ENCODE data around the gene RELL1.

Gene RELL1

GRCh38 chr4:37594099-37594498, 92.1 kb downstream of the RELL1 start:
- no peak for DNase-seq

- no peak for DNase-seq
Observed at GRCh38 chr4:37591349-37591748, 94.8 kb downstream of the RELL1 start.

- no peak for DNase-seq
Observed at GRCh38 chr4:37590016-37590415, 96.2 kb downstream of the RELL1 start.

- no peak for DNase-seq
Observed at GRCh38 chr4:37588150-37588549, 98.0 kb downstream of the RELL1 start.

GRCh38 chr4:37586194-37586593, 100.0 kb downstream of the RELL1 start:
- DNase-seq, result no peak

DNA sequence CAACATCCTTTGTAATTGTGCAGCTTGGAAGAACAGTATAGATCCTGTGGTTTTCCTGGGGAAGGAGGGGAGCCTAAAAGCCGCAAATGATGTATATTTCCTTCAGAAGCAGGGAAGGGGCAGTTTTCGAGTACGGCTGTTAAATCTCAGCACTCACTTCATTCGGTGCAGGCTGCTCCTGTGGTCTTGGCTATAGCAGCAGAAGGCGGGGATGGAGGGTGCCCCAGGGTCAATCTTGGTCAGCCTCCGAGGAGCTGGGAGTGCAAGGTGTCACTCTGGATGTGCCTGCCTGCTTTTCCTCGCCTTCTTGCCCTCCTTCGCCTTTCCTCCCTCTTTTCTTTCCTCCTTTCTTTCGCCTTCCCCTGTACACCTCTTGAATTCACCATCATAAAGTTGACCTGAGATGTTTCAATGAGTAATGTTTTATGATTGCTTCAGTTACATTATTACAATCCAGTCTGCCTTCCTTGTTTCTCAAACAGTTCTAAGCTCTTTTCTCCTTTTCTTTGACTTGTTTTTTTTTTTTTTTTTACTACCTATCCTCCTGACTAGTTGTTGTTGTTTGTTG, 101.6 kb downstream of the RELL1 start:
- no peak for DNase-seq

DNA sequence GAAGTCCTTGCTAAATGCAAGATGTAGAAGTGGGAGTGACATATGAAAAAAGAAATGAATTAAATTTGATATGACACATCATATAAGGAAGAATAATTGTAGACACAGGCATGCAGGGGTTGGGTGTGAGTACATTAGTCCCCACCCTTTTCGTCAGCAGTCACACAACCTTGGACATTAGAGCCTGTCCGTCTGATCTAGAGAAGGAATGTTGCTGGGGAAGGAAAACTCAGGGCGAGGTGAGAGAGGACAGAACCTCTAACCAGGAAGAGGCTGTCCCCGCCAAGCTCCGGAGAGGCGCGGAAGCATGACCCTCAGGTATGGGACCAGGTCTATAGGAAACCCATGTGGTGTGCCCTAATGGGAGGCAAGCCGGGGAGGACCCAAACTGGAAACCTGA, 102.1 kb downstream of the RELL1 start:
- no peak for DNase-seq

DNA sequence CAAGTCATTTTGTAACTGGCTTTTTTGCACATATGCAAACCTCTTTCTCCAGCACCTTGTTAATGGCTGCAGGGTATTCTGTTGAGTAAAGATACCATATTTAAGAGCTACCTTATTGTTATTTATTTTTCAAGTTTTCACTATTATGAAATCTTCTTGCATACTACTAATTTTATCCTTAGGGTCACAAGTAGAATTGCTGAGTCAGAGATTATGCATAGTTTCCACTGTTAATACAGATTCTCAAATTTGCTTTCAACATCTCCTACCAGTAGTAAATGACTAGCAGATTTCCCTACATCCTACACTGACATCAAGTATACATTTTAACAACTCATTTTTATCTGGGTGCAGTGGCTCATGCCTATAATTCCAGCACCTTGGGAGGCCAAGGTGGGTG, 112.6 kb downstream of the RELL1 start:
- DNase-seq, result no peak

DNA sequence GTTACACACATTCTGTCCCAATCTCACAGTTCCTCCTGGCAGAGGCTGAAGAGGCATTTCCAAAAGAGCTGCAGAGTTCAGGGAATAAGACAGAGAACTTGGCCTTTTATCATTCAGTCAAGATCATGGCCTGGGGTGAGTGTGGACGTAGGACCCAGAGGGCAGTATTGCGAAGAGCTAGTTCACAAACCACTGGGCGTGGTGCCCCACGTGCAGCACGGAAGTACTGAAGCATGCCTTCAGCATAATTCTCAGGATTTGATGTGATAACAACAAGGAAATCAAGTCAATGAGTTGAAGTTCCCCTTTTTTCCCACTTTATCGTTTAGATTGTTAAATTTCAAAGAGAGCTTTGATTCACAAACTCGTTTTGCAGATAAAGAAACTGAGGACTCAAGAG, 117.7 kb downstream of the RELL1 start:
- no peak for DNase-seq

DNA sequence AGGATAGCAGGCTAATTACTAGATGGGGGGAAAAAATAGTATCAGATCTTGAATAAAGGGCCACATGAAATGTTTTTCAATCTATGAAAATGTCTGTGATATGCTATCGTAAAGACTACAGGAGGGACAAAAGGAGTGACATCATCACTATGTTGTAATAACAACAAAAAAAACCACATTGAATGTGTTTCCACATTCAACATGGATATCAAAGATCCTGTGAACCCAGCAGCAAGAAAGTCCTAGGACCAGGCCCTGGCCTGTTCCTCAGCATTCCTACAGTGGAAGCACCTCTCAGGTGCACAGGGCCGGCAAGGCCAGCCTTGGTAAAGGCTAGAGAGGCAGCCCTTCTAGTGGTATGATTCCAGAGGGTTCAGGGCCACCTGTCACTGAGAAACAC, 118.3 kb downstream of the RELL1 start:
- DNase-seq, result no peak

DNA sequence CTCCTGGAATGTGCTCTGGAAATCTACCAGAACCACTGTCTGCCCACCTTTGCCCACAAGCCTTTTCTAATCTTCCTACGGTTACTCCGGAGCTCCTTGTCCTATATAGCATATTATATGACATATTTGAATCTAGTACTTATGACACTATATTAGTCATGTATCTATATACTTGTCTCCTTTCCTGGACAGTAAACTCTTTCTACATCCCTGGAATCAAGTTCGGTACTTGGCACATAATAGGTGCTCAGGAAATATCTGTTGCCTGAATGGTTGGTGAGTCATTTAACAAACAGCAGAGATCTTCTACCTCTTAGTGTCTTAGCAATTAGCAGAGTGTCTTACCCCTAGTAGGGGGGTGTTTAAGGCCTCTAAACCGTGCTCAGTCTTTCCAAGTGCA, 123.6 kb downstream of the RELL1 start:
- peak; percentile 5 for DNase-seq

- DNase-seq, result peak; percentile 5
Observed at GRCh38 chr4:37561803-37562207, 124.4 kb downstream of the RELL1 start.

DNA sequence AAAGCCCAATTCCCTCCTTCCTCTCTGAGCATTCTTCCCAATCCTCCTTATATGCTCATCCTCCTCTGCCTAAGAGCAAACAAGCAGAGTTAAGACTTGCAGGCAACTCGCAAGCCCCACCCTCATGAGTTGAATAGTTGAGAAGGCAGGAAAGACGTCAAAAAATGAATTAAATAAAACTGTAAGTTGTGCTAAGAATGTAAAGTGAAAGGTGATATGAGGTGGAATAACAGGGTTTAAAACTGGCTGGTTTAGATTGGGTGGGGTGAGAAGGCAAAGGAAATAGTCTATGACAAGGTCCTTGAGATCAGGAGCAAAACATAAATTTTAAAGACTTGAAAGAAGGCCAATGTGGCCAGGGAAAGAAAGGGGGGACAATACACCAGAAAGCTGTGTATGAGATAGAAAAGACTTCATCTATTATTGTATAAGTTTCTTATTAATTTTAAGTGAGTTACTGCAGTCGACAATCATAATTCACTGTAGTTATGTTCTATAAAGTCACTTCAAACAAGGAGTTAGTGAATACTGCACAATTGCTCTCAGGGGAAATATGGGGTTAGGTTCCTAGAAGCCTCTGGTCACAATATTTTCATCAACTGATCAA, 124.9 kb downstream of the RELL1 start:
- no peak for DNase-seq

Data from fibroblast of upper back skin (primary cell).